ENCODE data around the gene TOGARAM2.

- TF ChIP-seq POLR2AphosphoS5 (IDR thresholded peaks at IDR 0.05; ENCODE audit: low read depth, low read length) (no peak), POLR2A (IDR thresholded peaks at IDR 0.05; ENCODE audit: low read depth, low read length) (no peak)
Observed at GRCh38 chr2:29010946-29011345, 29.8 kb downstream of the TOGARAM2 start.

Measured in GM12891 (cell line).